NT2/D1 (cell line): ENCODE measurements around the gene LTB4R2.

Experiments
- DNase-seq: peaks from one replicate; pipeline ENCODE4 v3.0.0-alpha.2; 2011; ENCODE audit warnings: low read depth, low spot score
- H3K27me3 ChIP-seq: 2 replicates; pipeline ENCODE4 v1.6.0; 2011; ENCODE audit warnings: mild to moderate bottlenecking; ENCODE audit not compliant: insufficient read length, insufficient read depth
- H3K36me3 ChIP-seq: 2 replicates; pipeline ENCODE4 v1.6.1; 2011; ENCODE audit warnings: mild to moderate bottlenecking, low read length, mixed read lengths; ENCODE audit not compliant: insufficient read depth, insufficient read length
- H3K4me1 ChIP-seq: 2 replicates; pipeline ENCODE4 v1.5.1; 2011; ENCODE audit not compliant: insufficient read depth, insufficient read length
- H3K4me3 ChIP-seq: 2 replicates; pipeline ENCODE4 v1.5.1; 2011; ENCODE audit warnings: low read depth; ENCODE audit not compliant: insufficient read length
- H3K9ac ChIP-seq: 2 replicates; pipeline ENCODE4 v1.6.0; 2011; ENCODE audit warnings: low read depth; ENCODE audit not compliant: insufficient read length
- H3K9me3 ChIP-seq: 2 replicates; pipeline ENCODE4 v1.5.1; 2011; ENCODE audit warnings: mild to moderate bottlenecking, low read length; ENCODE audit not compliant: insufficient read depth
- SUZ12 ChIP-seq: IDR thresholded peaks from 2 replicates; pipeline ENCODE4 v1.6.1; 2011; ENCODE audit not compliant: insufficient read length, insufficient read depth; ENCODE audit errors: extremely low read depth
- YY1 ChIP-seq: IDR thresholded peaks from 2 replicates; pipeline ENCODE4 v1.6.1; 2011; ENCODE audit not compliant: insufficient read length, insufficient read depth
- ZNF274 ChIP-seq: IDR thresholded peaks from 2 replicates; pipeline ENCODE4 v1.6.1; 2011; ENCODE audit warnings: mild to moderate bottlenecking, low read depth, low read length

The LTB4R2 gene

DNA sequence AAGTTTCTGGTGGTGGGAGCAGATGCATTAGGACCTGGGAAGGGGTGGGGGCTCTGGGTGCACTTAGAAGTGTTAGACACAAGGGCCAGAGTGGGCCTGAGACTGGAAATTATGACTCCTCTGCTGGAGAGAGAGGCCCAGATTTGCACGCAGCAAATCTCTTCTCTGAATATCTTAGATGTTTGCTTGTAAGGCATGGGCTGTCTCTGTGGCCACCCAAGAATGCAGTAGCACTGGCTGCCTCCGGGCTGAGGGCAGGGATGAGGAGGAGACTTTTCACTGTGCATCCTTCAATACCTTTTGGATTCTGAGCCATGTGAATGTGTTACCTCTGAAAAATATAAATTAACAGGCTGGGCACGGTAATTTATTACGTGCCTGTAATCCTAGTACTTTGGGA lies 24.6 kb upstream of the LTB4R2 start:
- H3K4me1 ChIP-seq, result peaks cover 4% of the 10 kb centered on the region
- no peaks in the 10 kb centered on the region for H3K9me3 ChIP-seq
- H3K36me3 ChIP-seq, result peaks cover 11% of the 10 kb centered on the region
- no peak for DNase-seq
- H3K27me3 ChIP-seq, result no peaks in the 10 kb centered on the region
- H3K4me3 ChIP-seq, result no peak overlapping the region
- no peak overlapping the region for H3K9ac ChIP-seq
- TF ChIP-seq ZNF274 (no peak), YY1 (no peak)

GRCh38 chr14:24286996-24287395 lies 22.9 kb upstream of the LTB4R2 start:
- Histone ChIP-seq H3K9me3 (no peaks in the 10 kb centered on the region), H3K4me1 (no peaks in the 10 kb centered on the region), H3K9ac (no peak overlapping the region), H3K27me3 (no peaks in the 10 kb centered on the region), H3K36me3 (peaks cover 26% of the 10 kb centered on the region), H3K4me3 (no peak overlapping the region)
- TF ChIP-seq ZNF274 (no peak), YY1 (no peak), SUZ12 (no peak)
- DNase-seq, result no peak

DNA sequence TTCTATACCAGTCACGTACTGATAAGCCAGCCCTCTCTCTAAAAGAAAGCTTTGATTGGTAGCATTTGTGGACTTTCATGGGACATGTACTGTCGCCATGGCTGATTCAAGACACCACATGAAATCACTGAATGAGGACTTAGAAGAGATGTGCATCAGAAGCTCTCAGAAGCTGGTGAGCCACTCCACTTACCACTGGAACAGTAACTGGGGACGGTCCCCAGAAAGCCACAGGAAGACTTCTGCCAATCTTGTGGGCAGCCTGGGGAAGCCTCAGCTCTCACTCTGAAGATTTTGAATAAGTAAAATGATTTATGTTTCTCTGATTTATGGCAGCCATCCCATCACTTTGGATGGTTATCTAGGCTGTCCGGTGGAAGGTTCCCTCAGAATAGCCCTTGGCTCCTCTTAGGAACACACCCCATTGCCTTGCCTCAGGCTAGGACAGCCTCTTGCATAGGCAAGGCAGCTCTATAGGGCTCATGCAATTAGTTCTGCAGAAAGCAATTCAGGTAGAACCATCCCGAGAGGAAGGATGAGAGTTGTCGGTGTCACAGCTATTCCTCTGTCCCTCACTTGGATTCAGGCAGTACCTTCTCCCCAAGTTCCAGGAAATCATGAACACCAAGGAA lies 20.2 kb upstream of the LTB4R2 start:
- no peak overlapping the region for H3K9ac ChIP-seq

DNA sequence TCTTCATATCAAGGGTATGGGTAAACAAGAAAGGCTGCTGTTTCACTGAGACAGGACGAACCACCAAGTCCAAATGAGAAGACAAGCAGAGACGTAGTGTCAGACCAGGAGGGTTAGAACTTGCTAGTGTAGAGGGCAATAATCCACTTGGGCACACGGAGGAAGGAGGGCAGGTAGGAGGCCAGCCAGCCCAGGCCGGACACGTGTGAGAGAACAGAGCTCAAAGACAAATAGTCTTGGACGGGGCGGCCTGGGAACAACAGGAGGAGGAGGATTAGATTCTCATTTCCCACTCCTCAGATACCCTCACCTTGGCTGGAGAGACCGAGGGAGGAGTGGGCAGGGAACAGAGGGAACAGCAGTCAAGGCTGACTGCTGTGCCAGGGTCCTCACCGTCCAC lies 19.2 kb upstream of the LTB4R2 start:
- Histone ChIP-seq H3K4me1 (no peaks in the 10 kb centered on the region), H3K9me3 (no peaks in the 10 kb centered on the region), H3K9ac (no peak overlapping the region), H3K27me3 (no peaks in the 10 kb centered on the region), H3K4me3 (no peak overlapping the region), H3K36me3 (peaks cover 41% of the 10 kb centered on the region)
- TF ChIP-seq SUZ12, result no peak
- TF ChIP-seq ZNF274, result no peak
- TF ChIP-seq YY1, result no peak
- DNase-seq, result no peak

More for the DNA sequence above, 20.2 kb upstream of the LTB4R2 start:
- Histone ChIP-seq H3K27me3 (no peaks in the 10 kb centered on the region), H3K4me1 (no peaks in the 10 kb centered on the region), H3K36me3 (peaks cover 36% of the 10 kb centered on the region), H3K4me3 (no peak overlapping the region), H3K9me3 (no peaks in the 10 kb centered on the region)
- no peak for DNase-seq
- no peak for TF ChIP-seq SUZ12
- no peak for TF ChIP-seq ZNF274
- no peak for TF ChIP-seq YY1

DNA sequence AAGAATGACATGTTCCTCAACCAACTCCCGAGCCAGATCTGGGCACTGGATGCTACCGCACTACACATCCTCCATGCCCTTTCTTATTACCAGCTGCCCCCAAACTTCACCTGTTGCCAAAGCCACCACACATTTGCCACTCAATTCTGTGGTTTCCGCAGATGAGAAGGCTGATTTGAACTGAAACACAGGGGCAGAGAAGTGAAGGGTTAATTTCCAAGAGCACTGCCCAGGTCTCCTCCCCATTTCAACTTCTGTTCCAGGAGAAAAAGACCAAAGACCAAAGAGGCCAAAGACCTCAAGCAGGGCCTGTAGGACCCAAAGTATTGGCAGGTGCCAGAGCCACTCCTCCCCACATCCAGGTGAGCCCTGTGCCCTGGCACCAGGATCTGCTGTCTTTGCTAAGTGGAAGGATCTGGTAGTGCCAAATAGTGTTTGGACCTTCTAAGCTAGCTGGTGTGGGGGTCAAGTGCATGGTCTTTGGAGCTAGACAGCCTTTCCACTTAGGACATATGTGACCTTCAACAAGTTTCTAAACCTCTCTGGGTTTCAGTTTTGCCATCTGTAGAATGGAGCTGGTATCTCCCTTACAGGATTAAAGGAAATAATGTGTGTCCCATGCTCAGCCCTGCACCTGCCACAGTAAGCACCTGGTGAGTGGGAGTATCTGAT lies 18.4 kb upstream of the LTB4R2 start:
- Histone ChIP-seq H3K27me3 (no peaks in the 10 kb centered on the region), H3K36me3 (peaks cover 48% of the 10 kb centered on the region), H3K9ac (no peak overlapping the region), H3K9me3 (no peaks in the 10 kb centered on the region), H3K4me1 (peaks cover 1% of the 10 kb centered on the region), H3K4me3 (no peak overlapping the region)
- TF ChIP-seq ZNF274, result no peak
- no peak for TF ChIP-seq SUZ12
- TF ChIP-seq YY1, result no peak
- no peak for DNase-seq

GRCh38 chr14:24292118-24292807 lies 17.7 kb upstream of the LTB4R2 start:
- H3K4me3 ChIP-seq, result no peak overlapping the region
- H3K4me1 ChIP-seq, result peaks cover 3% of the 10 kb centered on the region
- no peaks in the 10 kb centered on the region for H3K9me3 ChIP-seq
- H3K36me3 ChIP-seq, result peaks cover 48% of the 10 kb centered on the region
- DNase-seq, result no peak
- no peaks in the 10 kb centered on the region for H3K27me3 ChIP-seq
- TF ChIP-seq SUZ12 (no peak), YY1 (no peak), ZNF274 (no peak)
- H3K9ac ChIP-seq, result no peak overlapping the region

- TF ChIP-seq ZNF274 (no peak), YY1 (no peak), SUZ12 (no peak)
- H3K4me3 ChIP-seq, result no peak overlapping the region
- no peaks in the 10 kb centered on the region for H3K27me3 ChIP-seq
- H3K9me3 ChIP-seq, result no peaks in the 10 kb centered on the region
- peaks cover 3% of the 10 kb centered on the region for H3K4me1 ChIP-seq
- no peak for DNase-seq
- peaks cover 48% of the 10 kb centered on the region for H3K36me3 ChIP-seq
- no peak overlapping the region for H3K9ac ChIP-seq
Observed at GRCh38 chr14:24293525-24293924, 16.4 kb upstream of the LTB4R2 start.
